ENCODE data around the gene SYNDIG1.

SYNDIG1 gene

GRCh38 chr20:24663496-24663895 is 194.1 kb downstream of the SYNDIG1 start:
- no peak for DNase-seq

DNA sequence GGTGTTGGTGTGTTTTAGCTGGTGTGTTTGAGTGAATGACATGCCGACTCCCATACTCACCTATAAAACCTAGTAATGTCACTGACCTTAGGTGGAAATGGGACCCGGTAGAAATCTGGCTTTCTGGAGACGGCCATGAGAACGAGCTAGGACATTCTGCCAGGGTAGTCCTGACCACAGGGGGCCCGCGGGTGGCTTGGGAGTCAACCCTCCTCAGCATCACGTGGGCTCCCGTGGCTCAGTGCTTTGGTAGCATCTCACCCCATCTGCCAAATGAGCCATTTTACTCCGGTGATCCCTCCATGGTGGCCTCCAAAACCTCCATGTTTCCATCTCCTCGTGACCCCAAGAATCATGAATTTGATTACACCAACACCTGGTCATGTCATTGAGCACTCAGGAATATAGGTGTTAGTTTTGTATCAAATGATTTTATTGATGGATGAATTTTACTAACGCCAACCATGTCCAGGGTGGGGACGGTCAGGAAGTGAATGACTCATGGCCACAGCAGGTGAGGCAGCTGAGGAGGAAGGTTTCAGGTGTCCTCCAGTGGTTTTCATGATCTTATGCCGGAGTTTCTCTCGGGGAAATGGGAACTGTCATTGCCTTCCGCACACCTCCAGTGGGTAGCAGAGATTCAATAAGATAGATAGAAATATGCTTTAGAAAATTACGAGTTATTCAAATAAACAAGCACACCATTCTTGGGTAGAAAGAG is 195.0 kb downstream of the SYNDIG1 start:
- DNase-seq = no peak

- no peak for DNase-seq
These were observed 195.8 kb downstream of the SYNDIG1 start for GRCh38 chr20:24665196-24665595.

- no peak for DNase-seq
These were observed 196.3 kb downstream of the SYNDIG1 start for GRCh38 chr20:24665741-24666191.

DNA sequence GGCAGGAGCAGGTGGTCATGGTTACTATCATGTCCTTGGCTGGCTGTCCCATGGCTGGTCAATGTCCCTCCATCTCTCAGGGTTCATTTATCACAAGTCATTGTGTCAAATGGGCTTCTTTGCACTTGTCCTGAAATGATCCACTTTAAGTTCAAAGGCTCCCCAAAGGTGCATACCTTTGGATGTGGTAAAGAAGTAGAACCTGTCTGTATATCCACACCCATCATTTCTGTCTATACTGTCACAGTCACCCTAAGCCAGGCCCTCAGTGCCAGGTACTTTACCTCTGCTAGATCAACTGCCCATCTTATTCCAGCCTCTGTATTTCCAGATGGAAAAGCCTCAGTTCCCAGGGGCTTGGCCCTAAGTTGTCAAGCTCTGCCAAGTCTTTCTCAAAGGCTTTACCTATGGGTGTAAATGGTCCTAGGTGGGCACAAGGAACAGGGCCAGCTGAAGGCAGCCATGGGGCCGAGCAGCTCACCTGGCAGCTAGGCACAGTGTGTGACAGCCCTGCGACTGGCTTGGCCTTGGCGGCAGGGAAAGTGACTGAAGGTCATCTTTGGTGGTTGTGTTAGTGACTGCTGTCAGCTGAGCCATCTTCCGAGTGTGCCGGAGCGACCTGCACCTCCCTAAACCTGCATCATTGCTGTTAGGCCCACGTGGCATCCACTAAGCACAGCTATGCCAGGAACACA is 198.4 kb downstream of the SYNDIG1 start:
- DNase-seq = no peak

DNA sequence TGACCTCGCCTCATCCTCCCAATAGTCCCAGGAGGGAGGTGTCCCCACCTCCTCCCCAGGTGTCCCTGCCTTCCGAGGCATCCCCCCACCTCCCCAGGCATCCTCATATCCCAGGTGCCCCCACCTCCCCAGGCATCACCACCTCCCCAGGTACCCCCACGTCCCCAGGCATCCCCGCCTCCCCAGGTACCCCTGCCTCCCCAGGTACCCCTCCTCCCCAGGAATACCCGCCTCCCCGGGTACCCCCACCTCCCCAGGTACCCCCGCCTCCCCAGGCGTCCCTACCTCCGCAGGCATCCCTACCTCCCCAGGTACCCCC is 198.9 kb downstream of the SYNDIG1 start:
- no peak for DNase-seq

DNA sequence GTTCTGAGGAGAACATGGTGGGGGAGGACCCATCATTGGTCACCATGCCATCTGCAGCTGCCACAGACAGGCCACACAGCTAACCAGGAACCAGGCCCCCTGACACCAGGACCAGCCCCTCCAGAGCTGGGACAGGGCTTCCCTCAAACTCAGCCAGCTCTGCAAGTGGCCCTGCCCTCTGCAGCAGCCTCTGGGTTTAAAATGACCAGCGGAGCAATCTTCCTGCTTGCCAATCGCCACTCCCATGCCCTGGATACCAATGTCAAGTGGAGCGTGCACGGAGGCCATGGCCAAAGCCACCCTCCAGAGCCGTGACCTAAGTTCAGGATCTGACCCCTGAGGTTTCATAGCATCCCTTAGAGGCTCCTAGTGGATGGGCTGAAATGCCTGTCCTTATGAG is 199.4 kb downstream of the SYNDIG1 start:
- no peak for DNase-seq

DNA sequence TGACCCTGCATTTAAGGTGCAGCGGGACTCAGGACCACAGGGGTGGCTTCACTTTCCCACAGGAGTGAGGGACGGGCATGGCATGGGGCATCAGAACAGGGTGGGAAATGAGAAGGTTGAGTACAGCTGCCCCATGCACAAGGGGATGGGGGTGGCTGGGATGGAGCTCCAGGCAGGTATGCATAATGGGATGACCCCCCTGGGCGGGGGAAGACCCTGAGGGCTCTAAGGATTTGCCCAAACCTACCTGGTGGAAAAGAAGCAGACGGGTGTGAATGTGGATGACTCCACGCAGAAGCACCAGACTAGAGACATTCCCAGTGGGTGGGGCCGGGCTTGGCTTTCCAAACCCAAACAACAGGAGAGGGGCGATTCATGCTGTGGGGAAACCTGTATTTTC is 200.3 kb downstream of the SYNDIG1 start:
- DNase-seq = no peak

DNA sequence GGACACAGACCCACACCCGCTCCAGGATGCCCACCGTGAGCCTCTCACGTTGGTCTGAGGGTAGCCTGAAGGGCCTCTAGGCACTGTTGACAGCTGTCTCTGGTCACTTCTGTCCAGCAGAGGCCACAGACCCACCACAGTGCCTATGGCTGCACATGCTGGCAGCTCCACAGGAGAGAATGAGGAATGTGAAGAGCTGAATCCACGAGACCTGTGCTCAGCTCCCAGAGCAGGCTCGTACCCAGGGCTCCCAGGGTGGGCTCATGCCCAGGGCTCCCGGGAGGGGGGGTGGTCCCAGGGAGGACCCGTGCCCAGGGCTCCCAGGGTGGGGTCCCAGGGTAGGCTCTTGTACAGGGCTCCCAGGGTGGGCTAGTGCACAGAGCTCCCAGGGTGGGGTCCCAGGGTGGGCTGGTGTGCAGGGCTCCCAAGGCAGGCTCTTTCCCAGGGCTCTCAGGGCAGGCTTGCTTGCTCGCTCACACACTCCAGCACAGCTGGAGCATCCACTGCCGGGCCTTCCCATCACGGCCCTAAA is 201.0 kb downstream of the SYNDIG1 start:
- DNase-seq = no peak

- no peak for DNase-seq
These were observed 201.6 kb downstream of the SYNDIG1 start for GRCh38 chr20:24670981-24671380.

DNA sequence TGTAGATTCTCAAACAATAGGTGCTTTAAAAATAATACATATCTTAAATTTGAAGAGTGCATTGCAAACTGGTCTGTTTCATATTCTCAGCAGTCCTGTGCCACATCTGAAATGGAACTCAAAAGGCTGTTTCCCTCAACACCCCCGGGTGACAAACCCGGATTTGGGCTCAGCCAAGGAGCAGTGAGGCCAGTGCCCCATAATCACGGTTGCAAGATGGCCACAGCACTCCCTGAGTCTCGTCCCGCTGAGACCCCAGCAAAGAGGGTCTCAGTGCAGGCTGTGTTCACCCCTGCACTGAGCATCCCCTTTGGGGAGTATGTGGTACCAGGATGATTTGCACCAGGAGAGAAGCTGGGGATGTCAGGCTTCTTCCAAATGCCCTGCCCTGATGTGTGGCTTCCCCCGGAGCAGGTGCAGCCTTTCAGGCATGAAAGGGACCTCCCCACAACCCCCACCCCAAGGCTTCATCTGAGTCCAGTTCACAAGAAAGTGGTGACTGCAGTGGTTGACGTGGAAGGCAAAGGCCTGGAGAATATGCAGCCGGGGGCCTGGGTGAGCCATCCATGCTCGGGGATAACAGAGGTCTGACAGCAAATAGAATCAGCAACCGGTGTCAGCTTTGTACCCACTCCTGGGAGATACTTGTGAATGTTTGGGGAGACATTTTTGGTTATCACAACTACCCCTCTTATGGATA is 202.9 kb downstream of the SYNDIG1 start:
- DNase-seq = no peak

- peak; percentile 97 for DNase-seq
These were observed 203.7 kb downstream of the SYNDIG1 start for GRCh38 chr20:24672886-24673677.

- peak; percentile 62 for DNase-seq
These were observed 204.5 kb downstream of the SYNDIG1 start for GRCh38 chr20:24673678-24674570.

- no peak for DNase-seq
These were observed 205.6 kb downstream of the SYNDIG1 start for GRCh38 chr20:24674921-24675605.

DNA sequence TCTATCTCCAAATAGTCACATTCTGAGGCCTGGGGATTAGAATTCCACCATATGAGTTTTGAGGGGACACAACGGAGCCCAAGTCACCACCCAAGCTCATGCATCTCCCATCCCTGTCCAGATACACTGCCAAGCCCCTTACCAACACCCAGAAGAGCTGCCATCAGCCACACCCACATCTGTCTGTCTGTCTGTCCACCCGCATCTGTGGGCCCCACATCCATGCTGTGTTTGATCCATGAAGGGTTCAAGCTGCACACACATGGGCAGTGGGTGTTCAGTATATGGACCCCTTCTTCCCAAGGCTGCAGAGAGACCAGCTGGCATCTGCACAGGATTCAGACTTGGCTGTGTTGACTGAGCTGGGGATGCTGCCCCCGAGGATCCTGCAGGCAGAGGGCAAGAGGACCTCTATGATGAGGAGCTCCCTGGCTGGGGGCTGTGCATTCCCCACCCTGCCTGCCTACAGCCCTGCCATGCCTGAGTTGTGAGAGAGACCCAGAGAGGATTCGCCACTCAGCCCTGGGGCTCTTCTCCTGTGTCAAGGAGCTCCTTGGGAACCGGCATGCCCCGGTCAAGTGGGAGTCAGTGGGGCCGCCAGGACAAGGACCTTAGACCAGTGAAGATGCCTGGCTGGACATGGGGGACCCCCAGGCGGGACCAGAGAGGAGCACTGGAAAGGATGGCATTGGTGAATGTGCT is 206.4 kb downstream of the SYNDIG1 start:
- no peak for DNase-seq

GRCh38 chr20:24676353-24676977 is 207.0 kb downstream of the SYNDIG1 start:
- DNase-seq = no peak

DNA sequence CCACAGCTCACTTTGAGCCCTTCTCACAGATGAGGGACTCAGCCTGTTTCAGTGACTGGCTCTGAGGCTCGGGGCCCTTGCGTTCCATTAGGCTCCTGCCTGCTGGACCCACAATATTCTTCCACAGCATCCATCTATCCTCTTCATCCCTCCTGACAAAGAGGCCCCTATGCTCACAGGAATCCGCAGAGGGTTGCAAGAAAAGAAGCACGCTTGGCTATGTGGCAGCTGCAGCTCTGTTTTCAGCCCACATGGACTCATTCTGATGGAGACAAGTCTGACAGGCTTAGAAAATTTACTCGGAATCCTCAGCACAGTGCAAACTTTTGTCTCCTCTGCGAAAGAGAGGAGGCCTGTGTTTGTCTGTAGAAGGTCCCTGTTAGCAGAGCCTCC is 207.5 kb downstream of the SYNDIG1 start:
- DNase-seq = no peak

DNA sequence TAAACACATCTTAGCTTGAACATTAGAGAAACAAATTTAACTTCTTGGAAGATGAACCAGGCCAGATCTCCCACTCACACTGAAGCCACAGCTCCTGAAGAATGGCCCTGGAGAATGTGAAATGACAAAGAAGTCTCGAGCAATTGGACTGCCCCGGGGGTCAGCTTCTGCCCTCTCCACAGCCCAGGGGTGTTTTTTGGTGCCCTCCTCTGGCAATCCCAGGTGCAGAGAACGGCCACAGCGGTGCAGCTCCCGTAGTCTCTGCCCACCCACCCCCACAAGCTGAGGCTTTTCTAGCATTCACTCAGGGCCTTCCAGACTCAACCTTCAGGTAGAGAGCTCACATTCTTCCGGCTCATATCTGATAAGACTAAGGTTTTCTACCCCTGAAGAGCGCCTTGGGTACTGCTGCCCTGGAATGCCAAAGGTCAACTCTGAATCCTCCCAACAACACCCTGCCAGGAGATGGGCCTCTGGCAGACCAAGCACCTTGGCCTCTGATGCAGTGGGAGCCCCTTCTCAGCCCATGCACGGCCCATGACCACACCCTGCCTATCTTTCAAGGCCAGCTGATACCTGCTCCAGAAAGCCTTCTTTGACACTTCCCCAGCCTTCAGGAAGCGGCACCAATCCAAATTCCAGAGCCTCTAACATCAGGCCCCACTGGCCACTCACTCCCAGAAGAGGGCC is 208.3 kb downstream of the SYNDIG1 start:
- DNase-seq = no peak
